NB4 (cell line): ENCODE data around the gene ARMC9.

Source experiments
- DNase-seq: peaks from one replicate; pipeline ENCODE4 v3.0.0; 2010; ENCODE audit warnings: low read depth
- H3K4me3 ChIP-seq: one replicate; pipeline ENCODE4 v1.5.1; 2011; ENCODE audit warnings: mild to moderate bottlenecking, low read depth, low read length, moderate library complexity
- CTCF ChIP-seq: IDR thresholded peaks from one replicate; pipeline ENCODE4 v1.5.1; 2012; ENCODE audit warnings: low read depth, low read length
- MAX ChIP-seq: IDR thresholded peaks from 2 replicates; pipeline ENCODE4 v1.6.1; 2011; ENCODE audit warnings: low read depth, low read length
- MYC ChIP-seq: IDR thresholded peaks from 2 replicates; pipeline ENCODE4 v1.6.1; 2011; ENCODE audit warnings: low read depth, low read length
- POLR2A ChIP-seq: IDR thresholded peaks from 2 replicates; pipeline ENCODE4 v1.6.1; 2011; ENCODE audit warnings: mild to moderate bottlenecking; ENCODE audit not compliant: insufficient read length; ENCODE audit errors: extremely low read depth

The ARMC9 gene

GRCh38 chr2:231332388-231332787 is 134.0 kb downstream of the ARMC9 start:
- TF ChIP-seq MAX: no peak
- no peak for TF ChIP-seq POLR2A
- no peak for TF ChIP-seq MYC
- H3K4me3 ChIP-seq: no peak overlapping the region
- DNase-seq: no peak

- no peak overlapping the region for H3K4me3 ChIP-seq
- no peak for TF ChIP-seq MYC
- TF ChIP-seq MAX: no peak
- TF ChIP-seq CTCF: no peak
- TF ChIP-seq POLR2A: no peak
- DNase-seq: no peak
These were observed 134.6 kb downstream of the ARMC9 start for GRCh38 chr2:231332872-231333500.

- peak; percentile 61 for DNase-seq
- TF ChIP-seq POLR2A (no peak), MAX (no peak), CTCF (no peak), MYC (no peak)
- no peak overlapping the region for H3K4me3 ChIP-seq
These were observed 135.9 kb downstream of the ARMC9 start for GRCh38 chr2:231334179-231334930.

GRCh38 chr2:231334981-231335380 is 136.6 kb downstream of the ARMC9 start:
- no peak overlapping the region for H3K4me3 ChIP-seq
- TF ChIP-seq MAX (no peak), POLR2A (no peak), CTCF (no peak), MYC (no peak)
- DNase-seq: no peak

GRCh38 chr2:231335591-231335990 is 137.2 kb downstream of the ARMC9 start:
- DNase-seq: no peak
- no peak for TF ChIP-seq CTCF
- TF ChIP-seq MYC: no peak
- no peak for TF ChIP-seq POLR2A
- no peak for TF ChIP-seq MAX

GRCh38 chr2:231336236-231336635 is 137.8 kb downstream of the ARMC9 start:
- no peak for DNase-seq
- H3K4me3 ChIP-seq: no peak overlapping the region
- no peak for TF ChIP-seq POLR2A

More at GRCh38 chr2:231335591-231335990, 137.2 kb downstream of the ARMC9 start:
- H3K4me3 ChIP-seq: no peak overlapping the region
